Measurements from ENCODE around the gene POLR3G.

POLR3G gene

DNA sequence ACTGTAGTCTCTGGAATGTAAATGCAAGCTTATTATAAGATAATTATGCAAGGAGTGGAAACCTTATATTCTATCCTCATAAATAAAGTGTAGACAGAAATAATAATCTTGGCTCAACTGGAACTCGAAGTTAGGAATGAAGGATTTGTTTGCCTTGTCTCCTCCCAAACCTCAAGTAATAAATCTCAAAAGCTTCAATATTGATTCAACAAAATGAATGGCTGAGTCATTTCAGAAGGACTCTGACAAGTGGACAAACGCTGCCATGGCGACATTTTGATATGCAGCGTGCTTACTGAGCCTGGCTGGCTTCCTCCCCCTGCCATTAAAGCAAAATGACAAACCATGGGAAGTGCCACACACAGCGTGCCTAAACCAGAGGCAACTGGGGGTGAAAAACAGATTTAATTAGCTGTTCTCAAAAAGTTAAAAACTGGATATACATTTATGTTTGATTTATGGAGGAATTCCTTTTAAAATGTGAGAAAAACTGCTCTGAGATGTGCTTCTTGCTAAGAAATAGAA is 73.5 kb downstream of the POLR3G start (continued):
- TF ChIP-seq HIC1 (tag by site-specific recombination; IDR thresholded peaks at IDR 0.05) = no peak
- TF ChIP-seq ZNF843 (tag by site-specific recombination; IDR thresholded peaks at IDR 0.05) = peak; percentile 95
- TF ChIP-seq GLI4 (tag by site-specific recombination; IDR thresholded peaks at IDR 0.05) = no peak
- TF ChIP-seq, protein P1, sequence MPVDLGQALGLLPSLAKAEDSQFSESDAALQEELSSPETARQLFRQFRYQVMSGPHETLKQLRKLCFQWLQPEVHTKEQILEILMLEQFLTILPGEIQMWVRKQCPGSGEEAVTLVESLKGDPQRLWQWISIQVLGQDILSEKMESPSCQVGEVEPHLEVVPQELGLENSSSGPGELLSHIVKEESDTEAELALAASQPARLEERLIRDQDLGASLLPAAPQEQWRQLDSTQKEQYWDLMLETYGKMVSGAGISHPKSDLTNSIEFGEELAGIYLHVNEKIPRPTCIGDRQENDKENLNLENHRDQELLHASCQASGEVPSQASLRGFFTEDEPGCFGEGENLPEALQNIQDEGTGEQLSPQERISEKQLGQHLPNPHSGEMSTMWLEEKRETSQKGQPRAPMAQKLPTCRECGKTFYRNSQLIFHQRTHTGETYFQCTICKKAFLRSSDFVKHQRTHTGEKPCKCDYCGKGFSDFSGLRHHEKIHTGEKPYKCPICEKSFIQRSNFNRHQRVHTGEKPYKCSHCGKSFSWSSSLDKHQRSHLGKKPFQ (tag by site-specific recombination; IDR thresholded peaks at IDR 0.05) = peak; percentile 44; the same call in 1 of the 2 replicates
- TF ChIP-seq ATF2 (tag by site-specific recombination; IDR thresholded peaks at IDR 0.05; ENCODE audit: low read depth) = peak; percentile 39; the same call in 1 of the 2 replicates
- no peak for TF ChIP-seq ZBTB20 (tag by site-specific recombination; IDR thresholded peaks at IDR 0.05)
- TF ChIP-seq, protein P2, sequence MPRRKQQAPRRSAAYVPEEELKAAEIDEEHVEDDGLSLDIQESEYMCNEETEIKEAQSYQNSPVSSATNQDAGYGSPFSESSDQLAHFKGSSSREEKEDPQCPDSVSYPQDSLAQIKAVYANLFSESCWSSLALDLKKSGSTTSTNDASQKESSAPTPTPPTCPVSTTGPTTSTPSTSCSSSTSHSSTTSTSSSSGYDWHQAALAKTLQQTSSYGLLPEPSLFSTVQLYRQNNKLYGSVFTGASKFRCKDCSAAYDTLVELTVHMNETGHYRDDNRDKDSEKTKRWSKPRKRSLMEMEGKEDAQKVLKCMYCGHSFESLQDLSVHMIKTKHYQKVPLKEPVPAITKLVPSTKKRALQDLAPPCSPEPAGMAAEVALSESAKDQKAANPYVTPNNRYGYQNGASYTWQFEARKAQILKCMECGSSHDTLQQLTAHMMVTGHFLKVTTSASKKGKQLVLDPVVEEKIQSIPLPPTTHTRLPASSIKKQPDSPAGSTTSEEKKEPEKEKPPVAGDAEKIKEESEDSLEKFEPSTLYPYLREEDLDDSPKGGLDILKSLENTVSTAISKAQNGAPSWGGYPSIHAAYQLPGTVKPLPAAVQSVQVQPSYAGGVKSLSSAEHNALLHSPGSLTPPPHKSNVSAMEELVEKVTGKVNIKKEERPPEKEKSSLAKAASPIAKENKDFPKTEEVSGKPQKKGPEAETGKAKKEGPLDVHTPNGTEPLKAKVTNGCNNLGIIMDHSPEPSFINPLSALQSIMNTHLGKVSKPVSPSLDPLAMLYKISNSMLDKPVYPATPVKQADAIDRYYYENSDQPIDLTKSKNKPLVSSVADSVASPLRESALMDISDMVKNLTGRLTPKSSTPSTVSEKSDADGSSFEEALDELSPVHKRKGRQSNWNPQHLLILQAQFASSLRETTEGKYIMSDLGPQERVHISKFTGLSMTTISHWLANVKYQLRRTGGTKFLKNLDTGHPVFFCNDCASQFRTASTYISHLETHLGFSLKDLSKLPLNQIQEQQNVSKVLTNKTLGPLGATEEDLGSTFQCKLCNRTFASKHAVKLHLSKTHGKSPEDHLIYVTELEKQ (tag by site-specific recombination; IDR thresholded peaks at IDR 0.05; ENCODE audit: borderline replicate concordance) = peak; percentile 94
- no peak for TF ChIP-seq ZNF596 (tag by site-specific recombination; IDR thresholded peaks at IDR 0.05)
- TF ChIP-seq SETDB1 (IDR thresholded peaks at IDR 0.05; ENCODE audit: insufficient read length, low read length) = no peak

- Histone ChIP-seq H3K36me3 (ENCODE audit: control insufficient read depth in 2 of 2, insufficient read depth in 1 of 2, low read length in 2 of 2) (no peaks in the 10 kb centered on the region), H3K27ac (ENCODE audit: extremely low read depth, low read depth, low read length) (no peak overlapping the region), H3K9me3 (ENCODE audit: control insufficient read depth, insufficient read depth, low read depth, low read length) (no peaks in the 10 kb centered on the region), H3K4me3 (ENCODE audit: low read depth, low read length) (no peak overlapping the region), H3K4me1 (ENCODE audit: control insufficient read depth, insufficient read depth, low read length) (peaks cover 13% of the 10 kb centered on the region)
- ChIA-PET CTCF (interaction anchor here (0.6 to 2.0 kb wide), 2 partner anchors 19 to 110 kb away, joined by 4 to 9 read pairs; partner anchors contain the start of gene LYSMD3), POLR2A (interaction anchor here (1.0 to 5.2 kb wide), 3 partner anchors 10 to 140 kb away, joined by 3 to 27 read pairs (median 18); partner anchors contain the start of genes ADGRV1, CETN3, MBLAC2 and POLR3G)
- TF ChIP-seq, protein P2 (tag by site-specific recombination; IDR thresholded peaks at IDR 0.05; ENCODE audit: borderline replicate concordance) = no peak
- TF ChIP-seq ATF2 (tag by site-specific recombination; IDR thresholded peaks at IDR 0.05; ENCODE audit: low read depth) = no peak
- no peak for TF ChIP-seq HOXA7 (CRISPR knock-in tag; IDR thresholded peaks at IDR 0.05; ENCODE audit: borderline replicate concordance)
- TF ChIP-seq ZNF776 (tag by site-specific recombination; IDR thresholded peaks at IDR 0.05; ENCODE audit: borderline replicate concordance) = no peak
- TF ChIP-seq MZF1 (tag by site-specific recombination; IDR thresholded peaks at IDR 0.05; ENCODE audit: borderline replicate concordance) = no peak
- TF ChIP-seq GLIS2 (tag by site-specific recombination; IDR thresholded peaks at IDR 0.05) = no peak
- no peak for TF ChIP-seq ZNF248 (tag by site-specific recombination; IDR thresholded peaks at IDR 0.05)
- no peak for TF ChIP-seq ZNF146 (tag by site-specific recombination; IDR thresholded peaks at IDR 0.05)
- TF ChIP-seq ZBTB8A (tag by site-specific recombination; IDR thresholded peaks at IDR 0.05) = no peak
- no peak for TF ChIP-seq ZNF19 (tag by site-specific recombination; IDR thresholded peaks at IDR 0.05; ENCODE audit: low read depth)
- no peak for TF ChIP-seq ZNF747 (tag by site-specific recombination; IDR thresholded peaks at IDR 0.05)
- TF ChIP-seq, protein P3, sequence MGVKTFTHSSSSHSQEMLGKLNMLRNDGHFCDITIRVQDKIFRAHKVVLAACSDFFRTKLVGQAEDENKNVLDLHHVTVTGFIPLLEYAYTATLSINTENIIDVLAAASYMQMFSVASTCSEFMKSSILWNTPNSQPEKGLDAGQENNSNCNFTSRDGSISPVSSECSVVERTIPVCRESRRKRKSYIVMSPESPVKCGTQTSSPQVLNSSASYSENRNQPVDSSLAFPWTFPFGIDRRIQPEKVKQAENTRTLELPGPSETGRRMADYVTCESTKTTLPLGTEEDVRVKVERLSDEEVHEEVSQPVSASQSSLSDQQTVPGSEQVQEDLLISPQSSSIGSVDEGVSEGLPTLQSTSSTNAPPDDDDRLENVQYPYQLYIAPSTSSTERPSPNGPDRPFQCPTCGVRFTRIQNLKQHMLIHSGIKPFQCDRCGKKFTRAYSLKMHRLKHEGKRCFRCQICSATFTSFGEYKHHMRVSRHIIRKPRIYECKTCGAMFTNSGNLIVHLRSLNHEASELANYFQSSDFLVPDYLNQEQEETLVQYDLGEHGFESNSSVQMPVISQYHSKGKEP (tag by site-specific recombination; IDR thresholded peaks at IDR 0.05) = no peak
- no peak for TF ChIP-seq ZNF10 (tag by site-specific recombination; IDR thresholded peaks at IDR 0.05)
Observed at GRCh38 chr5:90549223-90549622, 74.6 kb downstream of the POLR3G start.
